Activated CD8-positive, alpha-beta memory T cell treated with anti-CD3 and anti-CD28 coated beads for 1 hour (primary cell): Measurements from ENCODE around the gene CD5L.

ENCODE experiments used
- DNase-seq, 2 donors: peaks; one replicate each; pipeline ENCODE4 v3.0.0-alpha.2; 2020; ENCODE audit warnings: low read depth in 1 of 2; ENCODE audit errors: extremely low read depth in 1 of 2

Gene CD5L

GRCh38 chr1:157819215-157819614, 22.4 kb downstream of the CD5L start:
- no peak for DNase-seq

GRCh38 chr1:157813269-157813668, 28.3 kb downstream of the CD5L start:
- no peak for DNase-seq

GRCh38 chr1:157806431-157807149, 35.0 kb downstream of the CD5L start:
- no peak for DNase-seq

- no peak for DNase-seq
Observed at GRCh38 chr1:157803851-157804250, 37.8 kb downstream of the CD5L start.

GRCh38 chr1:157799996-157800395, 41.6 kb downstream of the CD5L start:
- no peak for DNase-seq

GRCh38 chr1:157798211-157798610, 43.4 kb downstream of the CD5L start:
- no peak for DNase-seq

GRCh38 chr1:157785248-157785647, 56.4 kb downstream of the CD5L start:
- DNase-seq: no peak

GRCh38 chr1:157784801-157785200, 56.8 kb downstream of the CD5L start:
- DNase-seq: no peak

GRCh38 chr1:157782931-157783330, 58.7 kb downstream of the CD5L start:
- DNase-seq: no peak

- DNase-seq: no peak
Observed at GRCh38 chr1:157781048-157781447, 60.6 kb downstream of the CD5L start.
